Endothelial cell of umbilical vein (primary cell): ENCODE measurements around the gene ZIC1. TPM values are rescaled to one million over a fixed set of nuclear protein-coding genes. Genes with fewer than 3 reads are reported as not detected.

ENCODE experiments used
- BruUV-seq: library from RNA; stranded (reverse); fragments of 400-500 nt; replicated peaks from 2 replicates; lab custom pipeline; 2021; lab: Mats Ljungman, UMichigan
- CTCF ChIA-PET: fragments of 300-600, 350-600 bp; sonication (Branson Sonifier 250); formaldehyde crosslinking; loops from one replicate; lab custom pipeline; 2021; ENCODE audit warnings: antibody characterized with exemption, inconsistent platforms; lab: Charles Lee
- POLR2A ChIA-PET: fragments of 300-600, 350-600 bp; sonication (Branson Sonifier 250); formaldehyde crosslinking; loops from one replicate; lab custom pipeline; 2021; ENCODE audit warnings: antibody characterized with exemption, inconsistent platforms; lab: Charles Lee
- DNase-seq: peaks from one replicate; pipeline ENCODE4 v3.0.0-alpha.2; 2011; ENCODE audit warnings: low read depth, low spot score
- FAIRE-seq: peaks from 2 replicates; lab custom pipeline; 2011; peaks lifted over from hg19 to GRCh38; lab: Jason Lieb, UNC
- H2AFZ ChIP-seq: 2 replicates; pipeline ENCODE4 v1.6.0; 2012; ENCODE audit warnings: low read depth, low read length, control low read depth, inconsistent platforms
- H3K27ac ChIP-seq: 2 replicates; pipeline ENCODE4 v1.5.1; 2011; ENCODE audit warnings: low read depth, mild to moderate bottlenecking, control low read depth, low read length, moderate library complexity; ENCODE audit not compliant: insufficient read depth
- H3K27me3 ChIP-seq, 2 experiments: 2 replicates each; pipeline versions ENCODE4 v1.6.0 to v1.6.1; 2011; ENCODE audit warnings: low read length in 2 of 2, mixed read lengths in 1 of 2; ENCODE audit not compliant: control insufficient read depth in 2 of 2, insufficient read depth in 2 of 2
- H3K36me3 ChIP-seq, 2 experiments: 2 replicates in 1 of 2; 3 replicates in 1 of 2; pipeline ENCODE4 v1.5.1; 2011; ENCODE audit warnings: low read length in 2 of 2, mild to moderate bottlenecking in 1 of 2, moderate library complexity in 1 of 2; ENCODE audit not compliant: control insufficient read depth in 2 of 2, insufficient read depth in 2 of 2; ENCODE audit errors: extremely low read depth in 1 of 2
- H3K4me1 ChIP-seq: 3 replicates; pipeline ENCODE4 v1.5.1; 2011; ENCODE audit warnings: mild to moderate bottlenecking, low read length; ENCODE audit not compliant: control insufficient read depth, insufficient read depth; ENCODE audit errors: extremely low read depth
- H3K4me2 ChIP-seq: 2 replicates; pipeline ENCODE4 v1.6.1; 2011; ENCODE audit warnings: low read length, control low read depth, mixed read lengths; ENCODE audit not compliant: insufficient read depth
- H3K4me3 ChIP-seq, 3 experiments: fragments of 200-600 bp in 1 of 3; sonication (generic), shearing (Covaris generic) in 1 of 3; replicated peaks in 1 of 3; 2 replicates each; pipeline ENCODE4 v1.5.1; 2011 to 2016; ENCODE audit warnings: control low read depth in 3 of 3, low read length in 3 of 3, mild to moderate bottlenecking in 2 of 3, inconsistent platforms in 1 of 3, low read depth in 1 of 3, moderate library complexity in 1 of 3; ENCODE audit not compliant: insufficient read depth in 1 of 3
- H3K79me2 ChIP-seq: 2 replicates; pipeline ENCODE4 v1.6.0; 2012; ENCODE audit warnings: low read length, inconsistent platforms; ENCODE audit not compliant: control insufficient read depth, insufficient read depth
- H3K9ac ChIP-seq: replicated peaks from 2 replicates; pipeline ENCODE3; 2011; ENCODE audit warnings: low read length, control low read depth; ENCODE audit not compliant: insufficient read depth; ENCODE audit errors: extremely low read depth
- H3K9me1 ChIP-seq: replicated peaks from 3 replicates; pipeline ENCODE4 v1.6.0; 2011; ENCODE audit warnings: mild to moderate bottlenecking, low read length; ENCODE audit not compliant: control insufficient read depth, insufficient read depth; ENCODE audit errors: extremely low read depth
- H3K9me3 ChIP-seq: replicated peaks from 2 replicates; pipeline ENCODE4 v1.5.1; 2012; ENCODE audit warnings: low read length, inconsistent platforms; ENCODE audit not compliant: control insufficient read depth, insufficient read depth
- H4K20me1 ChIP-seq: replicated peaks from 2 replicates; pipeline ENCODE3; 2011; ENCODE audit warnings: mild to moderate bottlenecking, low read length; ENCODE audit not compliant: control insufficient read depth, insufficient read depth; ENCODE audit errors: extremely low read depth
- CTCF ChIP-seq, 2 donors: IDR thresholded peaks; 1 replicate in 1 of 2; 2 replicates in 1 of 2; pipeline ENCODE4 v1.5.1; 2011; ENCODE audit warnings: low read length in 2 of 2, mild to moderate bottlenecking in 2 of 2, moderate library complexity in 2 of 2, control low read depth in 1 of 2, inconsistent platforms in 1 of 2, low read depth in 1 of 2; ENCODE audit not compliant: insufficient read depth in 1 of 2; ENCODE audit errors: extremely low read depth in 1 of 2
- EZH2 ChIP-seq: IDR thresholded peaks from 2 replicates; pipeline ENCODE4 v1.6.1; 2012; ENCODE audit warnings: borderline replicate concordance, low read depth, mild to moderate bottlenecking, moderate library complexity, low read length, inconsistent platforms; ENCODE audit not compliant: severe bottlenecking
- FOS ChIP-seq: IDR thresholded peaks from 2 replicates; pipeline ENCODE4 v1.6.1; 2011; ENCODE audit warnings: mild to moderate bottlenecking, low read length, moderate library complexity, borderline replicate concordance; ENCODE audit not compliant: insufficient read depth
- GATA2 ChIP-seq: IDR thresholded peaks from 2 replicates; pipeline ENCODE4 v1.7.0; 2011; ENCODE audit warnings: low read depth, mild to moderate bottlenecking, moderate library complexity, mixed read lengths, low read length; ENCODE audit not compliant: insufficient read length, insufficient read depth
- JUN ChIP-seq: IDR thresholded peaks from 2 replicates; pipeline ENCODE4 v1.6.1; 2011; ENCODE audit warnings: borderline replicate concordance, low read depth; ENCODE audit not compliant: insufficient read length, insufficient read depth
- MAX ChIP-seq: IDR thresholded peaks from 2 replicates; pipeline ENCODE4 v1.6.1; 2011; ENCODE audit not compliant: insufficient read depth, insufficient read length
- MYC ChIP-seq: IDR thresholded peaks from one replicate; pipeline ENCODE4 v1.6.1; 2011; ENCODE audit warnings: mild to moderate bottlenecking, low read depth, low read length
- POLR2A ChIP-seq: IDR thresholded peaks from 2 replicates; pipeline ENCODE4 v1.6.1; 2012; ENCODE audit warnings: low read depth, mild to moderate bottlenecking, control low read depth, low read length
- POLR2AphosphoS5 ChIP-seq: IDR thresholded peaks from 2 replicates; pipeline ENCODE4 v1.6.1; 2012; ENCODE audit warnings: low read depth, mild to moderate bottlenecking, control low read depth, low read length, moderate library complexity; ENCODE audit not compliant: insufficient read depth
- dilution Hi-C: fragments of 300-500 bp; cut with MboI; formaldehyde crosslinking; loops from one replicate; pipeline ENCODE4 v1.15.0; 2019; ENCODE audit warnings: low sequenced_read_pairs; ENCODE audit not compliant: extremely low pct_ligation_motif_present
- intact Hi-C: fragments of 100-400 bp; cut with micrococcal nuclease; formaldehyde crosslinking; loops from one replicate; pipeline ENCODE4 v1.10.0; 2022
- polyA plus RNA-seq, 4 experiments: library from polyadenylated mRNA; depleted of rRNA in 3 of 4; stranded (reverse) in 3 of 4; unstranded in 1 of 4; fragments of >200 nt; gene quantifications; 2 replicates each; pipeline versions ENCODE4 v1.2.1 to v1.2.3, GENCODE V29; 2011 to 2012; ENCODE audit warnings: missing spikeins in 1 of 4
- total RNA-seq: library from RNA; stranded (reverse); gene quantifications from 2 replicates; pipeline ENCODE4 v1.2.3, GENCODE V29; 2021

ZIC1 gene
- total and polyA plus RNA-seq, 2 donors (not counting 3 experiments of a cell fraction or from before 2014, with no cell fraction given): not detected

DNA sequence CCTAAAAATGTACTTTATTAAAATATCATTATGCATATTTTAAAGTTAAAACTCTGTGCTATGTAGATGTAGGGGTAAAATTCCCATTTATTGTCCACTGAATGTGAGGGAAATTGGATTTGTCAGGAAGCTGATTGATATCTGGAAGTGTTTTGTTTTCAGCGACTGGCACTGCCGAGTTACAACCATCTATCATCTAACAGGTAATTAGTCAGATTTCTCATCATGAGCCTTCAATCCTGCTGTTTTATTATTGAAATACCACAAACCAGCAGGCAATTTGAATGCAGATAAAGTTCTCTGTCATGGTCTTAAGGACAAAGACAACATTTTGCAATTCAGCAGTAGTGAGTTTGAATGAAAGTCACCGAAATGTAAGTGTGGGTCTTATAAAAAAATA lies 40.5 kb downstream of the ZIC1 start:
- no peak for TF ChIP-seq FOS
- no peak for TF ChIP-seq GATA2
- TF ChIP-seq POLR2A: no peak
- no peak for TF ChIP-seq JUN
- TF ChIP-seq MYC: no peak
- TF ChIP-seq CTCF (IDR thresholded peaks at IDR 0.05; ENCODE audit: extremely low read depth in 1 of 2, insufficient read depth in 1 of 2, low read depth in 1 of 2, low read length in 2 of 2): no peak
- TF ChIP-seq POLR2AphosphoS5: no peak
- no peak for TF ChIP-seq MAX
- no peak for TF ChIP-seq EZH2
- CTCF ChIA-PET: no interaction called here
- Histone ChIP-seq H4K20me1 (no peaks in the 10 kb centered on the region), H3K9me3 (no peaks in the 10 kb centered on the region), H3K4me2 (no peak overlapping the region), H3K36me3 (no peaks in the 10 kb centered on the region), H3K27me3 (peaks cover 0 to 13% of the 10 kb centered on the region in 2 experiments), H3K9ac (no peak overlapping the region), H3K4me3 (no peak overlapping the region), H2AFZ (no peak overlapping the region), H3K27ac (no peak overlapping the region), H3K9me1 (no peaks in the 10 kb centered on the region), H3K79me2 (no peaks in the 10 kb centered on the region), H3K4me1 (no peaks in the 10 kb centered on the region)
- FAIRE-seq: no peak
- intact Hi-C loops (loop anchor here (10.0 kb wide), 1 partner anchor 165 kb away; no protein-coding TSS in a partner anchor), dilution Hi-C loops (no loop called here)
- no TSS peak for BruUV-seq
- no peak for DNase-seq
- POLR2A ChIA-PET: no interaction called here
